Astrocyte (in vitro differentiated cells and primary cell): ENCODE results near the gene CLEC3B. TPM values are rescaled to one million over a fixed set of nuclear protein-coding genes. Genes with fewer than 3 reads are reported as not detected.
A peak's percentile ranks its signal among the peaks of the same experiment; 100 is the strongest.

Experiments used
- DNase-seq: peaks from one replicate; pipeline ENCODE4 v3.0.0-alpha.2; 2010; ENCODE audit warnings: low read depth
- FAIRE-seq: peaks from 2 replicates; lab custom pipeline; 2011; peaks lifted over from hg19 to GRCh38; lab: Jason Lieb, UNC
- H2AFZ ChIP-seq: 2 replicates; pipeline ENCODE4 v1.6.0; 2012; ENCODE audit warnings: low read depth, low read length, inconsistent platforms
- H3K27ac ChIP-seq: 2 replicates; pipeline ENCODE4 v1.5.1; 2011; ENCODE audit warnings: low read depth, low read length, inconsistent platforms
- H3K27me3 ChIP-seq: 2 replicates; pipeline ENCODE4 v1.6.0; 2011; ENCODE audit warnings: low read length, inconsistent platforms; ENCODE audit not compliant: insufficient read depth
- H3K36me3 ChIP-seq: 2 replicates; pipeline ENCODE4 v1.5.1; 2011; ENCODE audit warnings: low read length, inconsistent platforms; ENCODE audit not compliant: insufficient read depth
- H3K4me1 ChIP-seq: 2 replicates; pipeline ENCODE4 v1.5.1; 2011; ENCODE audit warnings: low read length, inconsistent platforms; ENCODE audit not compliant: insufficient read depth
- H3K4me2 ChIP-seq: 2 replicates; pipeline ENCODE4 v1.6.0; 2012; ENCODE audit warnings: low read length, inconsistent platforms
- H3K4me3 ChIP-seq: 2 replicates; pipeline ENCODE4 v1.5.1; 2011; ENCODE audit warnings: low read depth, mild to moderate bottlenecking, low read length, inconsistent platforms; ENCODE audit not compliant: insufficient read depth
- H3K79me2 ChIP-seq: 2 replicates; pipeline ENCODE4 v1.6.0; 2012; ENCODE audit warnings: mild to moderate bottlenecking, low read length, inconsistent platforms; ENCODE audit not compliant: insufficient read depth
- H3K9ac ChIP-seq: 2 replicates; pipeline ENCODE4 v1.6.0; 2012; ENCODE audit warnings: mild to moderate bottlenecking, low read length, inconsistent platforms
- H3K9me3 ChIP-seq: 2 replicates; pipeline ENCODE4 v1.5.1; 2012; ENCODE audit warnings: low read depth, mild to moderate bottlenecking, low read length, inconsistent platforms; ENCODE audit not compliant: insufficient read depth
- H4K20me1 ChIP-seq: 2 replicates; pipeline ENCODE4 v1.6.0; 2012; ENCODE audit warnings: low read length, inconsistent platforms; ENCODE audit not compliant: insufficient read depth
- H3K27ac Mint-ChIP-seq: one replicate; pipeline ENCODE4 v1.8.0; 2021; ENCODE audit warnings: mild to moderate bottlenecking, mixed read lengths; ENCODE audit not compliant: unreplicated experiment
- H3K27me3 Mint-ChIP-seq: one replicate; pipeline ENCODE4 v1.8.0; 2021; ENCODE audit warnings: low read depth, mixed read lengths; ENCODE audit not compliant: unreplicated experiment
- H3K36me3 Mint-ChIP-seq: one replicate; pipeline ENCODE4 v1.8.0; 2021; ENCODE audit warnings: low read depth, mixed read lengths; ENCODE audit not compliant: unreplicated experiment
- H3K4me1 Mint-ChIP-seq: one replicate; pipeline ENCODE4 v1.8.0; 2021; ENCODE audit warnings: low read depth, mixed read lengths; ENCODE audit not compliant: unreplicated experiment
- H3K4me3 Mint-ChIP-seq: one replicate; pipeline ENCODE4 v1.8.0; 2021; ENCODE audit warnings: mild to moderate bottlenecking, moderate library complexity, mixed read lengths; ENCODE audit not compliant: unreplicated experiment
- H3K9me3 Mint-ChIP-seq: one replicate; pipeline ENCODE4 v1.8.0; 2021; ENCODE audit warnings: mild to moderate bottlenecking, mixed read lengths; ENCODE audit not compliant: unreplicated experiment
- CTCF ChIP-seq: IDR thresholded peaks from 2 replicates; pipeline ENCODE4 v1.5.1; 2011; ENCODE audit warnings: low read depth, mild to moderate bottlenecking, inconsistent platforms, low read length, moderate library complexity; ENCODE audit not compliant: insufficient read depth
- EZH2 ChIP-seq: IDR thresholded peaks from 2 replicates; pipeline ENCODE4 v1.6.1; 2012; ENCODE audit warnings: mild to moderate bottlenecking, low read length, inconsistent platforms; ENCODE audit not compliant: insufficient read depth
- total RNA-seq: library from RNA; stranded (reverse); gene quantifications from 2 replicates; pipeline ENCODE4 v1.2.1, GENCODE V29; 2021

CLEC3B gene
- total RNA-seq, 1 donor from 2014 or later, result 0.32 TPM

GRCh38 chr3:45067941-45068340, 41.8 kb downstream of the CLEC3B start:
- H3K27me3 ChIP-seq, result no peaks in the 10 kb centered on the region
- no peaks in the 10 kb centered on the region for H4K20me1 ChIP-seq
- H3K36me3 ChIP-seq, result no peaks in the 10 kb centered on the region
- no peak overlapping the region for H3K4me3 ChIP-seq
- H3K27ac ChIP-seq, result no peak overlapping the region
- Mint-ChIP-seq H3K4me3 (no peak overlapping the region), H3K4me1 (peaks cover 20% of the 10 kb centered on the region), H3K27me3 (peaks cover 2% of the 10 kb centered on the region), H3K9me3 (no peaks in the 10 kb centered on the region), H3K36me3 (no peaks in the 10 kb centered on the region), H3K27ac (no peak overlapping the region)
- no peak overlapping the region for H3K4me2 ChIP-seq
- no peaks in the 10 kb centered on the region for H3K9me3 ChIP-seq
- FAIRE-seq, result no peak
- no peak overlapping the region for H2AFZ ChIP-seq
- H3K79me2 ChIP-seq, result no peaks in the 10 kb centered on the region
- no peak for TF ChIP-seq EZH2
- TF ChIP-seq CTCF, result no peak
- H3K9ac ChIP-seq, result no peak overlapping the region
- peaks cover 31% of the 10 kb centered on the region for H3K4me1 ChIP-seq
- DNase-seq, result no peak

DNA sequence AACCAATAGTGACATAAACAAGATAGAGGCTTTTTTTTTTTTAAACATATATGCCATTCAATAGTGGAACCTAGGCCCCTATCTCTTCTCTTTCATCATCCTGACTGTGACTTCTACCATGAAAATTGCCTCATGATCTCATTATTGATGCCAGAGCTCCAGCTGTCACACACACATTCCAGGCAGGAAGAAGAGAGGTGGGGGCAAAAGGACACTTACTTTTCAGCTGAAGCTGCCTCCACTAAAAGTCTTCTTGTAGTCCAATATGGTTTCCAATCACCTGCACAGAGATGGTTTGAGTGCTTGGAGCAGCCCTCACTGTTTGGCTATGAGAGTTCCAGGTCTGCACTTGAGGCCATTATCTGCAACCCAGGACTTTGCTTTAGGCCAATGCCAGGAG, 45.0 kb downstream of the CLEC3B start:
- H3K9me3 ChIP-seq, result no peaks in the 10 kb centered on the region
- TF ChIP-seq CTCF (no peak), EZH2 (no peak)
- no peaks in the 10 kb centered on the region for H4K20me1 ChIP-seq
- H3K79me2 ChIP-seq, result no peaks in the 10 kb centered on the region
- H3K9ac ChIP-seq, result no peak overlapping the region
- Mint-ChIP-seq H3K36me3 (no peaks in the 10 kb centered on the region), H3K9me3 (peaks cover 4% of the 10 kb centered on the region), H3K27me3 (peaks cover 8% of the 10 kb centered on the region), H3K4me1 (peaks cover 5% of the 10 kb centered on the region), H3K27ac (no peak overlapping the region), H3K4me3 (no peak overlapping the region)
- no peak overlapping the region for H3K4me3 ChIP-seq
- peaks cover 11% of the 10 kb centered on the region for H3K4me1 ChIP-seq
- DNase-seq (no peak), FAIRE-seq (no peak)
- H3K36me3 ChIP-seq, result no peaks in the 10 kb centered on the region
- no peak overlapping the region for H2AFZ ChIP-seq
- H3K4me2 ChIP-seq, result no peak overlapping the region
- no peaks in the 10 kb centered on the region for H3K27me3 ChIP-seq
- H3K27ac ChIP-seq, result no peak overlapping the region

- peak; percentile 9 for FAIRE-seq
Measured at GRCh38 chr3:45075821-45076625, 49.9 kb downstream of the CLEC3B start.

More at GRCh38 chr3:45075821-45076625, 49.9 kb downstream of the CLEC3B start:
- Histone ChIP-seq H3K4me1 (no peaks in the 10 kb centered on the region), H2AFZ (no peak overlapping the region), H3K9me3 (no peaks in the 10 kb centered on the region), H3K27ac (no peak overlapping the region), H3K4me2 (no peak overlapping the region), H3K27me3 (no peaks in the 10 kb centered on the region), H3K9ac (no peak overlapping the region), H3K36me3 (no peaks in the 10 kb centered on the region), H3K4me3 (no peak overlapping the region), H3K79me2 (no peaks in the 10 kb centered on the region), H4K20me1 (no peaks in the 10 kb centered on the region)
- H3K4me1 Mint-ChIP-seq, result no peaks in the 10 kb centered on the region
- DNase-seq, result no peak
- H3K9me3 Mint-ChIP-seq, result peaks cover 11% of the 10 kb centered on the region
- no peak overlapping the region for H3K27ac Mint-ChIP-seq
- TF ChIP-seq EZH2 (no peak), CTCF (no peak)
- no peaks in the 10 kb centered on the region for H3K36me3 Mint-ChIP-seq
- peaks cover 16% of the 10 kb centered on the region for H3K27me3 Mint-ChIP-seq
- H3K4me3 Mint-ChIP-seq, result no peak overlapping the region
